HepG2 (cell line): ENCODE measurements around the gene UAP1L1. TPM values are rescaled to one million over a fixed set of nuclear protein-coding genes. Genes with fewer than 3 reads are reported as not detected.

Experiments
- ETS1 ChIP-seq: sonication (generic); formaldehyde crosslinking; IDR thresholded peaks from 2 replicates; pipeline ENCODE4 v1.4.0; 2020; ENCODE audit warnings: missing genetic modification reagents
- HOXD1 ChIP-seq: sonication (generic); formaldehyde crosslinking; IDR thresholded peaks from 2 replicates; pipeline ENCODE4 v1.5.0; 2020; ENCODE audit warnings: missing genetic modification reagents
- ZBTB40 ChIP-seq, 2 experiments: fragments of 450-650 bp in 1 of 2; sonication (generic) in 1 of 2; formaldehyde crosslinking in 1 of 2; IDR thresholded peaks; 2 replicates each; pipeline versions ENCODE4 v1.6.1 to v1.8.0; 2016 to 2022; ENCODE audit warnings: antibody characterized with exemption in 1 of 2, mild to moderate bottlenecking in 1 of 2, missing genetic modification reagents in 1 of 2
- ZFAT ChIP-seq: sonication (generic); formaldehyde crosslinking; conservative IDR thresholded peaks from 2 replicates; pipeline ENCODE4 v1.8.1; 2023; ENCODE audit warnings: missing genetic modification reagents, inconsistent platforms
- ZNF121 ChIP-seq: sonication (generic); formaldehyde crosslinking; IDR thresholded peaks from 2 replicates; pipeline ENCODE4 v1.5.0; 2020; ENCODE audit warnings: mild to moderate bottlenecking, missing genetic modification reagents
- ZNF33B ChIP-seq: sonication (generic); formaldehyde crosslinking; IDR thresholded peaks from 2 replicates; pipeline ENCODE4 v1.5.1; 2020; ENCODE audit warnings: mild to moderate bottlenecking, missing genetic modification reagents
- ZNF446 ChIP-seq: sonication (generic); formaldehyde crosslinking; IDR thresholded peaks from 2 replicates; pipeline ENCODE4 v1.5.0; 2020; ENCODE audit warnings: mild to moderate bottlenecking, missing genetic modification reagents
- ZNF546 ChIP-seq: sonication (generic); formaldehyde crosslinking; conservative IDR thresholded peaks from 2 replicates; pipeline ENCODE4 v1.8.1; 2023; ENCODE audit warnings: mild to moderate bottlenecking, missing genetic modification reagents
- ZNF788 ChIP-seq: sonication (generic); formaldehyde crosslinking; IDR thresholded peaks from 2 replicates; pipeline ENCODE4 v1.5.0; 2020; ENCODE audit warnings: mild to moderate bottlenecking, missing genetic modification reagents, borderline replicate concordance
- polyA plus RNA-seq, 8 experiments: library from polyadenylated mRNA; depleted of rRNA in 3 of 8; stranded (reverse) in 7 of 8; unstranded in 1 of 8; fragments of >200 nt; fragmentation: Illumina TruSeq in 4 of 8; extraction: Trizol in 4 of 8; gene quantifications; 2 replicates each; pipeline versions ENCODE4 v1.2.1 to v1.2.3, GENCODE V29; 2011 to 2016; ENCODE audit warnings: low read depth in 4 of 8, missing spikeins in 1 of 8, mixed read lengths in 1 of 8; ENCODE audit not compliant: insufficient read depth in 1 of 8
- total RNA-seq, 5 experiments: library from RNA; depleted of rRNA; stranded (reverse); fragments of >200 nt; fragmentation: Illumina TruSeq; extraction: Trizol; gene quantifications; 2 replicates each; pipeline ENCODE4 v1.2.3, GENCODE V29; 2016; ENCODE audit warnings: low read depth in 1 of 5
- TF ChIP-seq, protein P1 (sequence below): sonication (generic); formaldehyde crosslinking; IDR thresholded peaks from 2 replicates; pipeline ENCODE4 v1.9.0; 2021; ENCODE audit warnings: missing genetic modification reagents, borderline replicate concordance
- TF ChIP-seq, protein P2 (sequence below): sonication (generic); formaldehyde crosslinking; IDR thresholded peaks from 2 replicates; pipeline ENCODE4 v1.5.0; 2020; ENCODE audit warnings: mild to moderate bottlenecking, missing genetic modification reagents, moderate library complexity
- TF ChIP-seq, protein P3 (sequence below): sonication (generic); formaldehyde crosslinking; IDR thresholded peaks from 2 replicates; pipeline ENCODE4 v1.5.0; 2020; ENCODE audit warnings: missing genetic modification reagents, mild to moderate bottlenecking, borderline replicate concordance

Gene UAP1L1
- total and polyA plus RNA-seq, 2 of the 13 experiments (the other 11 are each of a cell fraction or from before 2014, with no cell fraction given) = 5.4 to 6.4 TPM

- TF ChIP-seq ZFAT (CRISPR knock-in tag) (no peak), ETS1 (CRISPR knock-in tag) (no peak), ZNF121 (no peak), ZNF33B (no peak), ZNF546 (CRISPR knock-in tag) (no peak), ZNF788 (CRISPR knock-in tag) (no peak), ZBTB40 (IDR thresholded peaks at IDR 0.05) (no peak), ZBTB40 (CRISPR knock-in tag; IDR thresholded peaks at IDR 0.05) (peak; percentile 11; the same call in 1 of the 2 replicates), HOXD1 (no peak), ZNF446 (CRISPR knock-in tag) (no peak)
- TF ChIP-seq, protein P1, sequence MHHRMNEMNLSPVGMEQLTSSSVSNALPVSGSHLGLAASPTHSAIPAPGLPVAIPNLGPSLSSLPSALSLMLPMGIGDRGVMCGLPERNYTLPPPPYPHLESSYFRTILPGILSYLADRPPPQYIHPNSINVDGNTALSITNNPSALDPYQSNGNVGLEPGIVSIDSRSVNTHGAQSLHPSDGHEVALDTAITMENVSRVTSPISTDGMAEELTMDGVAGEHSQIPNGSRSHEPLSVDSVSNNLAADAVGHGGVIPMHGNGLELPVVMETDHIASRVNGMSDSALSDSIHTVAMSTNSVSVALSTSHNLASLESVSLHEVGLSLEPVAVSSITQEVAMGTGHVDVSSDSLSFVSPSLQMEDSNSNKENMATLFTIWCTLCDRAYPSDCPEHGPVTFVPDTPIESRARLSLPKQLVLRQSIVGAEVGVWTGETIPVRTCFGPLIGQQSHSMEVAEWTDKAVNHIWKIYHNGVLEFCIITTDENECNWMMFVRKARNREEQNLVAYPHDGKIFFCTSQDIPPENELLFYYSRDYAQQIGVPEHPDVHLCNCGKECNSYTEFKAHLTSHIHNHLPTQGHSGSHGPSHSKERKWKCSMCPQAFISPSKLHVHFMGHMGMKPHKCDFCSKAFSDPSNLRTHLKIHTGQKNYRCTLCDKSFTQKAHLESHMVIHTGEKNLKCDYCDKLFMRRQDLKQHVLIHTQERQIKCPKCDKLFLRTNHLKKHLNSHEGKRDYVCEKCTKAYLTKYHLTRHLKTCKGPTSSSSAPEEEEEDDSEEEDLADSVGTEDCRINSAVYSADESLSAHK (CRISPR knock-in tag) = no peak
- TF ChIP-seq, protein P2, sequence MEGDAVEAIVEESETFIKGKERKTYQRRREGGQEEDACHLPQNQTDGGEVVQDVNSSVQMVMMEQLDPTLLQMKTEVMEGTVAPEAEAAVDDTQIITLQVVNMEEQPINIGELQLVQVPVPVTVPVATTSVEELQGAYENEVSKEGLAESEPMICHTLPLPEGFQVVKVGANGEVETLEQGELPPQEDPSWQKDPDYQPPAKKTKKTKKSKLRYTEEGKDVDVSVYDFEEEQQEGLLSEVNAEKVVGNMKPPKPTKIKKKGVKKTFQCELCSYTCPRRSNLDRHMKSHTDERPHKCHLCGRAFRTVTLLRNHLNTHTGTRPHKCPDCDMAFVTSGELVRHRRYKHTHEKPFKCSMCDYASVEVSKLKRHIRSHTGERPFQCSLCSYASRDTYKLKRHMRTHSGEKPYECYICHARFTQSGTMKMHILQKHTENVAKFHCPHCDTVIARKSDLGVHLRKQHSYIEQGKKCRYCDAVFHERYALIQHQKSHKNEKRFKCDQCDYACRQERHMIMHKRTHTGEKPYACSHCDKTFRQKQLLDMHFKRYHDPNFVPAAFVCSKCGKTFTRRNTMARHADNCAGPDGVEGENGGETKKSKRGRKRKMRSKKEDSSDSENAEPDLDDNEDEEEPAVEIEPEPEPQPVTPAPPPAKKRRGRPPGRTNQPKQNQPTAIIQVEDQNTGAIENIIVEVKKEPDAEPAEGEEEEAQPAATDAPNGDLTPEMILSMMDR (CRISPR knock-in tag) = peak; percentile 94
- TF ChIP-seq, protein P3, sequence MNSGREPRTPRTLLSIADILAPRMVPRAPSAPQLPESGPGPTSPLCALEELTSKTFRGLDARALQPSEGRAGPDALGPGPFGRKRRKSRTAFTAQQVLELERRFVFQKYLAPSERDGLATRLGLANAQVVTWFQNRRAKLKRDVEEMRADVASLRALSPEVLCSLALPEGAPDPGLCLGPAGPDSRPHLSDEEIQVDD = no peak
Measured at GRCh38 chr9:137029058-137029936, 48.0 kb upstream of the UAP1L1 start (continued).
